Esophagus muscularis mucosa (tissue), 4 donors: ENCODE data around the gene ZNF689. TPM values are rescaled to one million over a fixed set of nuclear protein-coding genes. Genes with fewer than 3 reads are reported as not detected.

Experiments
- DNase-seq: peaks from one replicate; pipeline ENCODE4 v3.0.0-alpha.2; 2017; ENCODE audit errors: extremely low spot score
- H3K27ac ChIP-seq, 4 donors: fragments of 200-600 bp; sonication (generic); replicated peaks in 1 of 4; 1 replicate in 3 of 4; 2 replicates in 1 of 4; pipeline ENCODE4 v1.5.1; 2016 to 2019; ENCODE audit warnings: mild to moderate bottlenecking in 1 of 4
- H3K27me3 ChIP-seq, 4 donors: fragments of 200-600 bp; sonication (generic); one replicate each; pipeline versions ENCODE4 v1.5.1 to v1.6.0; 2016 to 2019
- H3K36me3 ChIP-seq, 4 donors: fragments of 200-600 bp; sonication (generic); one replicate each; pipeline ENCODE4 v1.5.1; 2016 to 2019
- H3K4me1 ChIP-seq, 4 donors: fragments of 200-600 bp; sonication (generic); one replicate each; pipeline ENCODE4 v1.5.1; 2016 to 2019
- H3K4me3 ChIP-seq, 4 donors: fragments of 200-600 bp; sonication (generic); 1 replicate in 2 of 4; 2 replicates in 2 of 4; pipeline ENCODE4 v1.5.1; 2016 to 2019; ENCODE audit warnings: mild to moderate bottlenecking in 4 of 4, moderate library complexity in 1 of 4
- H3K9me3 ChIP-seq, 4 donors: fragments of 200-600 bp; sonication (generic); 1 replicate in 3 of 4; 2 replicates in 1 of 4; pipeline ENCODE4 v1.5.1; 2016 to 2019
- EP300 ChIP-seq: sonication (generic); formaldehyde crosslinking; IDR thresholded peaks from one replicate; pipeline ENCODE4 v1.6.1; 2017; ENCODE audit warnings: antibody characterized with exemption
- POLR2A ChIP-seq: fragments of 450-650 bp; IDR thresholded peaks from one replicate; pipeline ENCODE4 v1.6.1; 2017; ENCODE audit warnings: antibody characterized with exemption, moderate library complexity, mild to moderate bottlenecking, low read depth
- POLR2AphosphoS5 ChIP-seq, 2 donors: sonication (generic); formaldehyde crosslinking; IDR thresholded peaks; one replicate each; pipeline ENCODE4 v1.6.1; 2017; ENCODE audit warnings: antibody characterized with exemption in 2 of 2
- WGBS: methylation state at CpG from one replicate; pipeline ENCODE4 v1.1.5; 2018; 5-methylcytosine and 5-hydroxymethylcytosine counted together
- intact Hi-C: fragments of 100-400 bp; cut with DNase I; formaldehyde crosslinking; loops from one replicate; pipeline ENCODE4 v1.15.1; 2023
- total RNA-seq, 4 donors: library from RNA; depleted of rRNA; stranded (reverse); fragments of >200 nt; gene quantifications; one replicate each; pipeline versions ENCODE4 v1.1.0 to v1.2.1, GENCODE V29; 2016
- TF ChIP-seq, protein P1 (sequence below), 3 experiments: fragments of 200-600 bp in 2 of 3; fragments of 450-650 bp in 1 of 3; sonication (generic) in 2 of 3; IDR thresholded peaks; one replicate each; pipeline ENCODE4 v1.5.1; 2017 to 2019; ENCODE audit warnings: antibody characterized with exemption in 3 of 3, mild to moderate bottlenecking in 2 of 3, moderate library complexity in 1 of 3

ZNF689 gene
- total RNA-seq, 4 donors from 2014 or later, result 9.1 to 14.5 (median 13.9) TPM

DNA sequence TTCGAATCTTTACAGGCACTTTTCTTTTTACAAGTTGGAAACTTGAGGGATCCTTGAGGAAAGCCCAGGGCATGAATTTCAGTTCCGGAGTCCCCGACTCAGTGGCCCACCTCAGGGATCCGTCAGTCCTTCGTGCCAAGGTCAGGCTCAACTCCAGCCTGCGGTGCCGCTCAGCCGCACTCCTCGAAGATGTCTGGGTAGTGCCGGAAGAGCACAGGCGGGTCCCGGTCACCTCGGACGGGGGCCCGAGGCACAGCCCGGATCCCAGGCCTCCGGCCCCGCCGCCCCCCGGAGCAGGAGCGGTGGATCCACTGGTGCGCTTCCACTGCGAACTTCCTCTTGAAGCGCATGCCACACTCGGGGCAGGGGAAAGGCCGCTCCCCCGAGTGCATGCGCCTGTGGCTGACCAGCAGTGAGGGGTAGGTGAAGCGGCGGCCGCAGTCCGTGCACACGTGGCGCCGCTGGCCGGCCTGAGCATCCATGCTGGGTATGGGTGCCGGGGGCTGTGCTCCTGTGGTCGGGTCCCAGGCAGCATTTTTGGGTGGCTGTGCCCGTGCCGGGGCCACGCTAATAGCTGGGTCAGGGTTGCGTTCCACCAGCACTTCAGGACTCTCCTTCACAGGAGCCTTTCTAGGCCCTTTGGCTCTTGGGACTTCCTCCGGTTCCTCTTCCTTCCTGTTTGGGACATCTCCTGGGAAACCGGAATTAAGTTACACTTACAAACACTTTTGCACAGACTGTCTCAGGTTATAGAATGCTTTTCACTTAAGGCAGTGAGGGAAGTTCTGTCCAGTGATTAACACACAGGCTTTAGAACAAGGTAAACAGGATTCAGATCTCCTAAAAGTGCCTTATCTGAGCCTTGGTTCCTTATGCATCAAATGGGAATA, 40.2 kb downstream of the ZNF689 start:
- no peak for DNase-seq
- H3K36me3 ChIP-seq, result peaks cover 0 to 10% (median 3%) of the 10 kb centered on the region in 4 donors
- no peaks in the 10 kb centered on the region for H3K9me3 ChIP-seq
- WGBS, result 87% methylated on average over 23 of the region's 44 CpGs
- H3K27ac ChIP-seq, result peak overlapping the region; percentile 95 to 100 (median 98)
- intact Hi-C loops, result no loop called here
- no peaks in the 10 kb centered on the region for H3K27me3 ChIP-seq
- peaks cover 22 to 29% (median 24%) of the 10 kb centered on the region in 4 donors for H3K4me1 ChIP-seq
- TF ChIP-seq EP300, result no peak
- no peak for TF ChIP-seq POLR2A
- TF ChIP-seq POLR2AphosphoS5 (IDR thresholded peaks at IDR 0.05), result no peak
- TF ChIP-seq, protein P1, sequence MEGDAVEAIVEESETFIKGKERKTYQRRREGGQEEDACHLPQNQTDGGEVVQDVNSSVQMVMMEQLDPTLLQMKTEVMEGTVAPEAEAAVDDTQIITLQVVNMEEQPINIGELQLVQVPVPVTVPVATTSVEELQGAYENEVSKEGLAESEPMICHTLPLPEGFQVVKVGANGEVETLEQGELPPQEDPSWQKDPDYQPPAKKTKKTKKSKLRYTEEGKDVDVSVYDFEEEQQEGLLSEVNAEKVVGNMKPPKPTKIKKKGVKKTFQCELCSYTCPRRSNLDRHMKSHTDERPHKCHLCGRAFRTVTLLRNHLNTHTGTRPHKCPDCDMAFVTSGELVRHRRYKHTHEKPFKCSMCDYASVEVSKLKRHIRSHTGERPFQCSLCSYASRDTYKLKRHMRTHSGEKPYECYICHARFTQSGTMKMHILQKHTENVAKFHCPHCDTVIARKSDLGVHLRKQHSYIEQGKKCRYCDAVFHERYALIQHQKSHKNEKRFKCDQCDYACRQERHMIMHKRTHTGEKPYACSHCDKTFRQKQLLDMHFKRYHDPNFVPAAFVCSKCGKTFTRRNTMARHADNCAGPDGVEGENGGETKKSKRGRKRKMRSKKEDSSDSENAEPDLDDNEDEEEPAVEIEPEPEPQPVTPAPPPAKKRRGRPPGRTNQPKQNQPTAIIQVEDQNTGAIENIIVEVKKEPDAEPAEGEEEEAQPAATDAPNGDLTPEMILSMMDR (IDR thresholded peaks at IDR 0.05), result no peak
- peak overlapping the region; percentile 87 to 95 (median 90) for H3K4me3 ChIP-seq

DNA sequence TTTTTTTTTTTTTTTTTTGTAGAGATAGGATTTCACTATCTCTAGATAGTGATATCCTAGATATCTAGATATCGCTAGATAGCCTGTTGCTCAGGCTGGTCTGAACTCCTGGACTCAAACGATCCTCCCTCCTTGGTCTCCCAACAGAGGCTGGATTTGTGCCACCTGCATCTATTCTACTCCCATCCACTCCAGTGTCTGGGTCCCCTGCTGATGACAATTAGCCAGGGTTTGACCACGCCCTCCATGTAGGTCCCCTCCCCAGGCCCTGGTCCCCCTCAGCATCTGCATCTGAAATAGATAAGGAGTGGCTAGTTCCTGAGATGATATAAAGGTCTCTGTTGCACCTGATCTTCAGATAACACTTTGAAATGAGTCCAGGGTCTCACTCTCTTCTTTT, 40.9 kb downstream of the ZNF689 start:
- no peak overlapping the region for H3K27ac ChIP-seq
- WGBS, result 86% methylated on average over 3 of the region's 3 CpGs
- intact Hi-C loops, result no loop called here
- peaks cover 22 to 29% (median 24%) of the 10 kb centered on the region in 4 donors for H3K4me1 ChIP-seq
- no peaks in the 10 kb centered on the region for H3K27me3 ChIP-seq
- DNase-seq, result no peak
- H3K36me3 ChIP-seq, result peaks cover 0 to 10% (median 3%) of the 10 kb centered on the region in 4 donors
- H3K9me3 ChIP-seq, result no peaks in the 10 kb centered on the region
- TF ChIP-seq, protein P1 (IDR thresholded peaks at IDR 0.05), result no peak
- no peak for TF ChIP-seq EP300
- no peak for TF ChIP-seq POLR2A
- no peak for TF ChIP-seq POLR2AphosphoS5 (IDR thresholded peaks at IDR 0.05)
- H3K4me3 ChIP-seq, result no peak overlapping the region

DNA sequence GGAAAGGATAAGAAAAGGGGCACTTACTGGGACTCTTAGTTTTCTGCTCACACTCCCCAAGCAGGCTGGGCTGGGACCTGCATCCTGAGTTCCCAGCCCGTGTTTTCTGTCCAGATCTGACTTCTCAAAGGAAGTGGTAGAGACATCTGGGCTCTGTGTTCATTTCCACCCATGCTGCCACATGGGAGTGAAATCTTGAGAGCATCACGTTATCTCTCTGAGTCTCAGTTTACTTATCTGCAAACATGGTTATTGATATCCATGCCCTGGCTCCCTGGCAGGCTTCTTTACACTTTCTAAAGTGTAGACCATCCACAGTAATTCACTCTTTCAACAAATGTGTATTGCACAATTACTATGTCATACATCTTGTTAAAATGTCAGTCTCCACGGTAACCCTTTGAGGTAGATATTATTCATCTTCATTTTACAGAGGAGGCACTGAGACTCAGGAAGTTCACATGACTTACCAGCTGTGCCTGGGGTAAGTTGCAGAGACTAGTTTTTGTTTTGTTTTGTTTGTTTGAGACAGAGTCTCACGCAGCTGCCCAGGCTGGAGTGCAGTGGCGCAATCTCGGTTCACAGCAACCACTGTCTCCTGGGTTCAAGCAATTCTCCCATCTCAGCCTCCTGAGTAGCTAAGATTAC, 42.1 kb downstream of the ZNF689 start:
- WGBS, result 50% methylated on average over 6 of the region's 6 CpGs
- intact Hi-C loops, result no loop called here

DNA sequence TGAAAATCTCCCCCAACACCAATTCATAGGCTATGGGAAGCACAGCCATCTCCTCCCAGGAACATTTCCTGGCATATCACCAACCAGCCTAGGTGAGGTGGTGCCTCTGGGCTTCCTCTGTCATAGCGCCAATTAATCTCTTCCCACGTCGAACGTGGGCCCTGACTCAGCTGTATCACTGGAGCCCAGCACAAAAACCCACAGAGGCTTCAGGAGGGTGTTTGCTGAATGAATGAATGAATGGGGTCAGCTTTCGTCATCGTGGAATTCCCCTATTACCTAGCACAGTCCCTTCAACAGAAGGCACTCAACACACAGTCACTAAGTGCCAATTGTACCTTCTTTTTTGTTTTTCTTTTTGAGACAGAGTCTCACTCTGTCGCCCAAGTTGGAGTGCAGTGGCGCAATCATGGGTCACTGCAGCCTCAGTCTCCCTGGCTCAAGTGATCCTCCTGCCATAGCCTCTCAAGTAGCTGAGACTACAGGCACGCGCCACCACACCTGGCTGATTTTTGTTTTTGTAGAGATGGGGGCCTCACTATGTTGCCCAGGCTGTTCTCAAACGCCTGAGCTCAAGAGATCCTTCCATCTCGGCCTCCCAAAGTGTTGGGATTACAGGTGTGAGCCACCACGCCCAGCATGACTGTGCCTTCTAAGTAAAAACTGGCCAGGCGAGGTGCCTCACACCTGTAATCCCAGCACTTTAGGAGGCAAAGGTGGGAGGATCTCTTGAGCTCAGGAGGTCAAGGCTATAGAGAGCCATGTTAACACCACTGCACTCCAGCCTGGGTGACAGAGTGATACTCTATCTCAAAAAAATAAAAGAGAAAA, 42.8 kb downstream of the ZNF689 start:
- TF ChIP-seq POLR2A (no peak), EP300 (no peak), POLR2AphosphoS5 (IDR thresholded peaks at IDR 0.05) (no peak)
- TF ChIP-seq, protein P1 (IDR thresholded peaks at IDR 0.05), result no peak
- intact Hi-C loops, result no loop called here
- H3K4me3 ChIP-seq, result no peak overlapping the region
- 82% methylated on average over 14 of the region's 14 CpGs for WGBS
- peaks cover 18 to 19% (median 18%) of the 10 kb centered on the region in 4 donors for H3K4me1 ChIP-seq
- peaks cover 0 to 10% (median 3%) of the 10 kb centered on the region in 4 donors for H3K36me3 ChIP-seq
- no peaks in the 10 kb centered on the region for H3K27me3 ChIP-seq
- H3K9me3 ChIP-seq, result no peaks in the 10 kb centered on the region
- H3K27ac ChIP-seq, result peak overlapping the region in 1 of 4 donors; percentile 22
- no peak for DNase-seq

More for the DNA sequence above, 42.1 kb downstream of the ZNF689 start:
- no peak overlapping the region for H3K4me3 ChIP-seq
- H3K27ac ChIP-seq, result peak overlapping the region in 2 of 4 donors; percentile 13 to 22
- no peaks in the 10 kb centered on the region for H3K9me3 ChIP-seq
- no peak for DNase-seq
- peaks cover 0 to 10% (median 3%) of the 10 kb centered on the region in 4 donors for H3K36me3 ChIP-seq
- no peaks in the 10 kb centered on the region for H3K27me3 ChIP-seq
- H3K4me1 ChIP-seq, result peaks cover 22 to 27% (median 24%) of the 10 kb centered on the region in 4 donors
- TF ChIP-seq POLR2A, result no peak
- TF ChIP-seq, protein P1 (IDR thresholded peaks at IDR 0.05), result no peak
- TF ChIP-seq EP300, result no peak
- no peak for TF ChIP-seq POLR2AphosphoS5 (IDR thresholded peaks at IDR 0.05)
